GM23248 (cell line): ENCODE data around the gene RICTOR.

Experiments
- EZH2 ChIP-seq: fragments of 200-600 bp; sonication (generic); IDR thresholded peaks from 2 replicates; pipeline ENCODE4 v1.6.1; 2018; ENCODE audit warnings: antibody characterized with exemption, mild to moderate bottlenecking; ENCODE audit not compliant: insufficient read depth, poor library complexity, severe bottlenecking
- EZH2phosphoT487 ChIP-seq: fragments of 200-600 bp; sonication (generic); IDR thresholded peaks from 2 replicates; pipeline ENCODE4 v1.6.1; 2018; ENCODE audit warnings: antibody characterized with exemption, moderate library complexity, mild to moderate bottlenecking, low read depth; ENCODE audit not compliant: insufficient read depth

DNA sequence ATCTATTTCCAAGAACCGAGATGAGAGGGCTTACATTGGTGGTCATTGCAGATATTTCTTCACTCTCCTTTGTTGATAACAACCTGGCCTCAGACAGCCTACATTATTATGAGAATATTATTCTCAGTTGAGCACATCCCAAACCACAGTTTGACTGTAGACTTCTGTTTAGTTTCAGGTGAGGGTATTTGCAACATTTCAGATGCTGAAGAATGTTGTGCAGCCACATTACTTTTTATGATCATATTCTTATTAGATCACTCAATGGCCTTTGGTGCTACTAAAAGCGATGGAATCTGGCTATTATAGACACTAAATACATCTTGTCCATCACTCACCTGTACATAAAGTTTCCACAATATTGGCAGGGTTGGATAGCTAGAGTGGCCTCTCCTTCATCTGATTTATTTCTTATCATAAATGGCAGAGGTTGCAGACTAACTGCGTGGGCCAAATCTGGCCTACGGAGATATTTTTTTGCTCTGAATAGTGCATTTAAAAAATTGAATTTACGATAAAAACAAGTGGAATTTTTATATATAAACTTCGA lies 26.2 kb upstream of the RICTOR start:
- TF ChIP-seq EZH2 (no peak), EZH2phosphoT487 (no peak)
